SU-DHL-6 (cell line): ENCODE data around the gene BCAR1.

ENCODE experiments used
- H2AFZ ChIP-seq: fragments of 200-600 bp; sonication (generic); 2 replicates; pipeline ENCODE4 v1.6.1; 2014; ENCODE audit warnings: low read depth, mild to moderate bottlenecking, moderate library complexity, mixed read lengths, antibody characterized with exemption, low read length; ENCODE audit not compliant: severe bottlenecking
- H3F3A ChIP-seq: fragments of 200-600 bp; shearing (Covaris generic); 2 replicates; pipeline ENCODE4 v1.6.0; 2016; ENCODE audit warnings: antibody characterized with exemption, mild to moderate bottlenecking; ENCODE audit not compliant: insufficient read depth
- H3K27ac ChIP-seq: fragments of 200-600 bp; sonication (generic); 2 replicates; pipeline ENCODE4 v1.5.1; 2016; ENCODE audit warnings: low read depth, mild to moderate bottlenecking, low read length, moderate library complexity, mixed read lengths
- H3K27me3 ChIP-seq: fragments of 200-600 bp; sonication (generic), shearing (Covaris generic); 2 replicates; pipeline ENCODE4 v1.6.0; 2014; ENCODE audit warnings: mild to moderate bottlenecking, low read length
- H3K36me3 ChIP-seq: fragments of 200-600 bp; sonication (generic); 2 replicates; pipeline ENCODE4 v1.6.1; 2014; ENCODE audit warnings: mild to moderate bottlenecking, low read length, mixed read lengths
- H3K4me2 ChIP-seq: fragments of 300-600, 200-600 bp; shearing (Covaris generic), sonication (generic); 2 replicates; pipeline ENCODE4 v1.6.0; 2014; ENCODE audit warnings: low read length, low read depth, mild to moderate bottlenecking; ENCODE audit not compliant: poor library complexity, severe bottlenecking
- H3K4me3 ChIP-seq: fragments of 200-600 bp; sonication (generic); 2 replicates; pipeline ENCODE4 v1.5.1; 2014; ENCODE audit warnings: antibody characterized with exemption, low read length, mild to moderate bottlenecking, mixed read lengths; ENCODE audit not compliant: insufficient read depth, poor library complexity, severe bottlenecking
- H3K79me2 ChIP-seq: fragments of 200-600 bp; sonication (generic); 2 replicates; pipeline ENCODE4 v1.6.1; 2014; ENCODE audit warnings: mild to moderate bottlenecking, low read length, moderate library complexity; ENCODE audit not compliant: insufficient read depth
- H3K9ac ChIP-seq: fragments of 200-600 bp; sonication (generic); 2 replicates; pipeline ENCODE4 v1.7.0; 2014; ENCODE audit warnings: mild to moderate bottlenecking, low read length
- H3K9me2 ChIP-seq: fragments of 200-600 bp; sonication (generic); replicated peaks from 2 replicates; pipeline ENCODE4 v1.6.1; 2014; ENCODE audit warnings: low read length; ENCODE audit not compliant: insufficient read depth
- H3K9me3 ChIP-seq: fragments of 200-600 bp; sonication (generic); 2 replicates; pipeline ENCODE4 v1.6.1; 2014; ENCODE audit warnings: low read length, mixed read lengths; ENCODE audit not compliant: insufficient read depth
- H4K20me1 ChIP-seq: fragments of 200-600 bp; sonication (generic); 2 replicates; pipeline ENCODE4 v1.6.1; 2014; ENCODE audit warnings: low read depth, mild to moderate bottlenecking, antibody characterized with exemption, low read length, moderate library complexity, mixed read lengths
- EZH2phosphoT487 ChIP-seq: fragments of 200-600 bp; sonication (generic), shearing (Covaris generic); conservative IDR thresholded peaks from 2 replicates; pipeline ENCODE4 v1.6.1; 2018; ENCODE audit warnings: mild to moderate bottlenecking, antibody characterized with exemption, low read length, moderate library complexity, mixed read lengths
- TF ChIP-seq, protein P1 (sequence below): fragments of 200-600 bp; sonication (generic); IDR thresholded peaks from one replicate; pipeline ENCODE4 v1.5.1; 2017; ENCODE audit warnings: antibody characterized with exemption, mild to moderate bottlenecking, low read length, moderate library complexity; ENCODE audit not compliant: insufficient read depth, poor library complexity, severe bottlenecking

BCAR1 gene

DNA sequence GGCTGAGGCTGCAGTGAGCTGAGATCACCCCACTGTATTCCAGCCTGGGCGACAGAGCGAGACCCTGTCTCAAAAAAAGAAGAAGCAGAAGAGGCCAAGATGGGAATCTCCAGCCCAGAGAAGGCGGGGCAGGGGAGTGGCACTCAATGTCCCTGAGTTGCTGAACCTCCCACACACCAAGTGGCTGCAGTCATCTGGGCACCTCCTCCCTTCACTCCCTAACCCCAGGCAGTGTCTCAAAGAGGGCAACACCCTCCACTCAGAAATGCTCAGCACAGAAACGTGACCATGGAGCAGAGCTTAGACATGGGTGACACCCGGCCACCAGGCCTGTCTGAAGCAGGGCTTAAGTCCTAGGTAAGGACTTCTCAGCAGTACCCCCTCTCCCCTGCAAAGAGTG lies 36.3 kb upstream of the BCAR1 start:
- no peak overlapping the region for H3K27ac ChIP-seq
- no peaks in the 10 kb centered on the region for H3K9me2 ChIP-seq
- H3F3A ChIP-seq: no peaks in the 10 kb centered on the region
- H3K36me3 ChIP-seq: no peaks in the 10 kb centered on the region
- no peaks in the 10 kb centered on the region for H3K9me3 ChIP-seq
- H3K79me2 ChIP-seq: no peaks in the 10 kb centered on the region
- H4K20me1 ChIP-seq: no peaks in the 10 kb centered on the region
- H3K4me2 ChIP-seq: no peak overlapping the region
- H2AFZ ChIP-seq: no peak overlapping the region
- H3K9ac ChIP-seq: no peak overlapping the region
- TF ChIP-seq, protein P1, sequence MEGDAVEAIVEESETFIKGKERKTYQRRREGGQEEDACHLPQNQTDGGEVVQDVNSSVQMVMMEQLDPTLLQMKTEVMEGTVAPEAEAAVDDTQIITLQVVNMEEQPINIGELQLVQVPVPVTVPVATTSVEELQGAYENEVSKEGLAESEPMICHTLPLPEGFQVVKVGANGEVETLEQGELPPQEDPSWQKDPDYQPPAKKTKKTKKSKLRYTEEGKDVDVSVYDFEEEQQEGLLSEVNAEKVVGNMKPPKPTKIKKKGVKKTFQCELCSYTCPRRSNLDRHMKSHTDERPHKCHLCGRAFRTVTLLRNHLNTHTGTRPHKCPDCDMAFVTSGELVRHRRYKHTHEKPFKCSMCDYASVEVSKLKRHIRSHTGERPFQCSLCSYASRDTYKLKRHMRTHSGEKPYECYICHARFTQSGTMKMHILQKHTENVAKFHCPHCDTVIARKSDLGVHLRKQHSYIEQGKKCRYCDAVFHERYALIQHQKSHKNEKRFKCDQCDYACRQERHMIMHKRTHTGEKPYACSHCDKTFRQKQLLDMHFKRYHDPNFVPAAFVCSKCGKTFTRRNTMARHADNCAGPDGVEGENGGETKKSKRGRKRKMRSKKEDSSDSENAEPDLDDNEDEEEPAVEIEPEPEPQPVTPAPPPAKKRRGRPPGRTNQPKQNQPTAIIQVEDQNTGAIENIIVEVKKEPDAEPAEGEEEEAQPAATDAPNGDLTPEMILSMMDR: no peak
- TF ChIP-seq EZH2phosphoT487: no peak
- no peaks in the 10 kb centered on the region for H3K27me3 ChIP-seq
- no peak overlapping the region for H3K4me3 ChIP-seq

DNA sequence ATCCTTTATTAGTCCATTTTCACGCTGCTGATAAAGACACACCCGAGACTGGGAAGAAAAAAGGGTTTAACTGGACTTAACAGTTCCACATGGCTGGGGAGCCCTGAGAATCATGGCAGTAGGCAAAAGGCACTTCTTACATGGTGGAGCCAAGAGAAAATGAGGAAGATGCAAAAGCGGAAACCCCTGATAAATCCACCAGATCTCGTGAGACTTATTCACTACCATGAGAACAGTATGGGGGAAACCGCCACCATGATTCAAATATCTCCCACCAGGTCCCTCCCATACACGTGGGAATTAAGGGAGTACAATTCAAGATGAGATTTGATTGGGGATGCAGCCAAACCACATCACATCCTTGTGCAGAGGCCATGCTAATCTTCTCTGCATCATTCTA lies 35.0 kb upstream of the BCAR1 start:
- Histone ChIP-seq H3K27me3 (no peaks in the 10 kb centered on the region), H2AFZ (no peak overlapping the region), H3K36me3 (no peaks in the 10 kb centered on the region), H3K9ac (no peak overlapping the region), H3K79me2 (no peaks in the 10 kb centered on the region), H4K20me1 (no peaks in the 10 kb centered on the region), H3K9me2 (no peaks in the 10 kb centered on the region), H3F3A (no peaks in the 10 kb centered on the region), H3K4me2 (no peak overlapping the region), H3K27ac (no peak overlapping the region), H3K4me3 (no peak overlapping the region), H3K9me3 (no peaks in the 10 kb centered on the region)
- TF ChIP-seq, protein P1: no peak
- no peak for TF ChIP-seq EZH2phosphoT487

DNA sequence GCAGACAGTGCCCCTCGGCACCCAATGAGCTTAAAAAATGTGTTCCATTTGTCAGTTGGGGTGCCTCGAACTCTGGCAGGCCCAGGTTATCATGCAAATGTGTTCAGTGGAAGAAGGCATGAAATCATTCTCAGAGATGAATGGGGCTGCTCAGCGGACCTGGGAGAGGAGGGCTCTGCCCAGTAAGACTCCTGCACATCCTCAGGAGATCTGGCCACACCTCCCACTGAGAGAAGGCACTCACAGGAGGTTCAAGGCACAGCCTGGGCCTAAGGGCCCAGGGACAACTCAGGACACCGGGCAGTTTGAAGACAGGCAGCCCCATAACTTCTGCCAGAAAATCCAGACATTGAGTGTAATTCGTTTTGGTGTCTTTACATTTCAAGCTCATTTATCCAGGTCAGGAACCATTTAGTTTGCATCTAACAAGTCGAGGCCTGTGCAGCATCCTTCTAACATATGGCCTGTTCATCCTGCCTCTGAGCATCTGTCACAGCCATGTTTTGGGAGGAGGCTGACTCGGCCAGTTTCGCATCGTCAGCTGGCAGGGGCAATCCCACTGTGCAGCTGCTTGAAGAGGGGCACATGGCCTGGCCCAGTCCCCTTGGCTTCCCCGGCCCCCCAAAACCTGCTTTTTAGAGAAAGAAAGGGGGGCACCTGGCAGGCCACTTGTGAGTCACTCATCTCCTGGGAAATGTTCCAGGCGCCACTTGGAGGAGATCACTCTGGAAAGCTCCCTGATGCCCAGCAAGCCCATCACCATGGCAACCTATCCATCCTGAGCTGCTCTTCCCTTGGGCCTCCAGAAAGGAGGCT lies 31.2 kb upstream of the BCAR1 start:
- TF ChIP-seq, protein P1: no peak
- TF ChIP-seq EZH2phosphoT487: no peak
- H3K9me3 ChIP-seq: no peaks in the 10 kb centered on the region
- no peak overlapping the region for H3K9ac ChIP-seq
- H3K27ac ChIP-seq: no peak overlapping the region
- no peaks in the 10 kb centered on the region for H3K9me2 ChIP-seq
- H2AFZ ChIP-seq: no peak overlapping the region
- no peaks in the 10 kb centered on the region for H4K20me1 ChIP-seq
- H3K4me3 ChIP-seq: no peak overlapping the region
- H3K27me3 ChIP-seq: no peaks in the 10 kb centered on the region
- H3K79me2 ChIP-seq: no peaks in the 10 kb centered on the region
- H3K4me2 ChIP-seq: no peak overlapping the region
- no peaks in the 10 kb centered on the region for H3F3A ChIP-seq
- no peaks in the 10 kb centered on the region for H3K36me3 ChIP-seq
